Measurements from ENCODE around the gene C11orf52. TPM values are rescaled to one million over a fixed set of nuclear protein-coding genes. Genes with fewer than 3 reads are reported as not detected.
"Not testable (repeated sequence)": the region's sequence is repeated elsewhere in the genome, so short reads cannot be mapped to it uniquely, and the experiment has no call there.

Gene C11orf52
- total RNA-seq (2014; rRNA removed; shearing (Covaris generic)): not detected in 2 replicates

- H3K4me1 ChIP-seq (replicated peaks): peaks cover 19% of the 10 kb centered on the region
- H3K36me3 ChIP-seq: no peaks in the 10 kb centered on the region
- no peak for DNase-seq (ENCODE audit: low read depth in 1 of 2, low spot score in 2 of 2)
- H3K27ac ChIP-seq: no peak within 1 kb of the TSS
- H3K4me3 ChIP-seq: no peak within 1 kb of the TSS
- no peaks in the 10 kb centered on the region for H3K27me3 ChIP-seq (replicated peaks)
- no peaks in the 10 kb centered on the region for H3K9me3 ChIP-seq (replicated peaks)
Observed at GRCh38 chr11:111918390-111919256, at the start of gene C11orf52. C11orf52 (plus strand) TSS chr11:111918913; CDS start chr11:111918973, 60 bp downstream.

GRCh38 chr11:111870113-111870512 lies 48.6 kb upstream of the C11orf52 start:
- Histone ChIP-seq H3K27ac (no peak overlapping the region), H3K4me1 (replicated peaks) (no peaks in the 10 kb centered on the region), H3K4me3 (no peak overlapping the region)

DNA sequence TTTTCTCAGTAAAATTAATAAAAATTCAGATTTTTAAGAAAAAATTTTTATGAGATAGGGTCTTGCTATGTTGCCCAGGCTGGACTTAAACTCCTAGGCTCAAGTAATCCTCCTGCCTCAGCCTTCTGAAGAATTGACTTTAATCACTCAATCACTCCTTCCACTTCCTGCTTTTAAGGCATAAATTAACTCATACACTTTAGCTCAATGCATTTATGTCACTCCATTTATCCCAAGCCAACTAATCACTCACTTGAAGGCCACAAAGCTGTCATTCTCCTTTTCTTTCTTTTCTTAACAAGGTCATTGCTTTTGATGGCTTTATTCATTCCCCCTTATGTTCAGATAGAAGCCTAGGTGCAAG lies 48.2 kb upstream of the C11orf52 start:
- H3K36me3 ChIP-seq: no peaks in the 10 kb centered on the region
- no peak for DNase-seq (ENCODE audit: low read depth in 1 of 2, low spot score in 2 of 2)
- no peaks in the 10 kb centered on the region for H3K4me1 ChIP-seq (replicated peaks)
- no peak overlapping the region; the same call in 1 of the 2 replicates for H3K27ac ChIP-seq
- no peaks in the 10 kb centered on the region for H3K9me3 ChIP-seq (replicated peaks)
- no peaks in the 10 kb centered on the region for H3K27me3 ChIP-seq (replicated peaks)
- peak overlapping the region; percentile 91 for H3K4me3 ChIP-seq

More at GRCh38 chr11:111870113-111870512, 48.6 kb upstream of the C11orf52 start:
- Histone ChIP-seq H3K9me3 (replicated peaks) (no peaks in the 10 kb centered on the region), H3K36me3 (peaks cover 2% of the 10 kb centered on the region; the same call in 1 of the 2 replicates), H3K27me3 (replicated peaks) (no peaks in the 10 kb centered on the region)
- DNase-seq (ENCODE audit: low read depth in 1 of 2, low spot score in 2 of 2): no peak

- H3K36me3 ChIP-seq: no peaks in the 10 kb centered on the region
- peak within 1 kb of the TSS; percentile 46; the same call in 1 of the 2 replicates for H3K27ac ChIP-seq
- peak within 1 kb of the TSS; percentile 91 for H3K4me3 ChIP-seq
- H3K4me1 ChIP-seq (replicated peaks): no peaks in the 10 kb centered on the region
- H3K9me3 ChIP-seq (replicated peaks): no peaks in the 10 kb centered on the region
- peak; percentile 69 for DNase-seq (ENCODE audit: low read depth in 1 of 2, low spot score in 2 of 2)
- H3K27me3 ChIP-seq (replicated peaks): no peaks in the 10 kb centered on the region
Observed at GRCh38 chr11:111870886-111871692, 47.6 kb upstream of the C11orf52 start, which contains the start of gene ALG9. ALG9 (minus strand) TSS chr11:111871581; CDS start chr11:111871482, 99 bp downstream.

DNA sequence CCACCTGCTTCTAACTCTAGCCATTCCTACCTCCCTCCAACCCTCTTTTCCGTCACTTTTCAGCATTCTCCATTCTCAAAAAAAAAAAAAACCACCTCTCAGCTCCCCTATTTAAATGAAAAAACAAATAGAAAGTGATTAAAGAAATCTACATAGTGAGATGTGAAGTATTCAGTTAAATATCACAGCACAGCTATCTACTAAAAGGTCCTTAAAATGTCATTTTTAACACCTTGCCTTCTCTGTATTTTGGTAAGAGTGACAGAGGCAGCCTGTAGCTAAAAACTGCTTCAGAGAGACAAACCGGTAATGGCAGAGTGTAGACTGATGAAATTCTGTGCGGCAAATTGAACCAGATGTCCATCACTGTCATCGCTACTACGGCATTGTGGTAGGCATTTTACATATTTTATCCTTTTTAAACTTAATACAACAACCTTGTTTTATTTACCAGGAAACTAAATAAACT lies 47.0 kb upstream of the C11orf52 start:
- Histone ChIP-seq H3K9me3 (replicated peaks) (no peaks in the 10 kb centered on the region), H3K4me3 (peak overlapping the region; percentile 91), H3K27me3 (replicated peaks) (no peaks in the 10 kb centered on the region), H3K36me3 (no peaks in the 10 kb centered on the region), H3K4me1 (replicated peaks) (no peaks in the 10 kb centered on the region), H3K27ac (no peak overlapping the region)
- DNase-seq (ENCODE audit: low read depth in 1 of 2, low spot score in 2 of 2): no peak

GRCh38 chr11:111878385-111878848 lies 40.3 kb upstream of the C11orf52 start:
- no peak for DNase-seq (ENCODE audit: low read depth in 1 of 2, low spot score in 2 of 2)
- Histone ChIP-seq H3K4me1 (replicated peaks) (peaks cover 4% of the 10 kb centered on the region; the same call in 1 of the 2 replicates), H3K27ac (peak overlapping the region; percentile 97), H3K27me3 (replicated peaks) (no peaks in the 10 kb centered on the region), H3K4me3 (peak overlapping the region; percentile 51), H3K9me3 (replicated peaks) (no peaks in the 10 kb centered on the region), H3K36me3 (no peaks in the 10 kb centered on the region)

DNA sequence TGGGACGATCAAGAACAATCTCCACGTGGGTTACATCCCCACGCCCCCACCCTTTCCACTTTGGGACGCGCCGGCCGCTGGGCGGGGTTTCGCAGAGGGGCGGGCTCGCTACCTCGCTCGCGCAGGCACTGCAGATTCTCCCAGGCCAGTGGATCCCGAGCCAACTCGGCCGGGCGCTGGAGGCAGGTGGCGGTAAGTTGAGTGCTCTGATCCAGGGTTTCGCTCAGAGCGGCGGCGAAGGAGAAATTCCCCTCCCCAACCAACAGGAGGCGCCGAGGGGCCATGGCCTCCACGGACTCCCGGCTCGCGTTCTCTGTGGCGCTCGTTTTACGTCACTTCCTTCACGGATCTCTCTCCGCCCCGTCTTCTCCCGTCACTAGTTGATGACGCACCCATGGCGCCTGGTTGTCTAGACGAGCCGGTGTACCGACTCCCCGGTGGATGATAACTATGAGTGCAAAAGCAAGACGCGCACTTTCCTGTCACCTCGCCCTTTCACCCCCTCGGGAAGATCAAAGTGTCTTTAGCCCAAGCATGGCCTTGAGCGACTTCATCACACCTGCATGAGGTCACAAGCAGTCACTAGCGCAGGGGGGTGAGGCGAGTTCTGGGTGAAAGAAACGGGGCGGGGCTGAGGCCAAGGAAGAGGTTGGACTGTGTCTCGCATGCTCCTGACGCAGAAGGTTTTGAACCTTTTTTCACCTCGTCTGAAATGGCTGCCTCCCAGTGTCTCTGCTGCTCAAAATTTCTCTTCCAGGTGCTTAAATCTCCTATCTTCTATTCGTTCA lies 39.7 kb upstream of the C11orf52 start, which contains the start of the genes CFAP68 and FDXACB1:
Gene CFAP68 (plus strand): TSS at position 693 of the 788 bp plus-strand sequence. CDS start 20 bp downstream, at position 713.
Gene FDXACB1 (minus strand): TSS at position 317 of the 788 bp plus-strand sequence. CDS start 33 bp downstream, at position 284.
- Histone ChIP-seq H3K27ac (peak within 1 kb of the TSS; percentile 97), H3K36me3 (no peaks in the 10 kb centered on the region), H3K9me3 (replicated peaks) (no peaks in the 10 kb centered on the region), H3K27me3 (replicated peaks) (no peaks in the 10 kb centered on the region), H3K4me1 (replicated peaks) (peaks cover 4% of the 10 kb centered on the region; the same call in 1 of the 2 replicates), H3K4me3 (peak within 1 kb of the TSS; percentile 51)
- peak; percentile 93 to 95 for DNase-seq (ENCODE audit: low read depth in 1 of 2, low spot score in 2 of 2)

DNA sequence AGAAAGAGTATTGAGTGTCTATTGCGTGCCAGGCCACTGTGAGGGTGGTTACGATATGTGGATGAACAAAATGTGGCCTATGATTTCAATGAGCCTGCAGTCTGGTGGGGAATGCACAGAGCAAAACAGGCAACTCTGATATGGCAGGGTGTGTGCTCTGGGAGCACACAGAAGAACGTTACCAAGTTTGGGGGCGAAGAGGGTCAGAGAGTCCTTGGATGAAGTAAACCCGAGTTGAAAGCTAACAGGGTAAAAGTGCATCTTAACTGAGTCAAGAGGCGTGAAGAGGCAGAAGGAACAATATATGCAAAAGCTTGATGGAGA lies 39.1 kb upstream of the C11orf52 start:
- Histone ChIP-seq H3K4me3 (peak overlapping the region; percentile 51), H3K27ac (peak overlapping the region; percentile 97), H3K4me1 (replicated peaks) (peaks cover 4% of the 10 kb centered on the region; the same call in 1 of the 2 replicates), H3K27me3 (replicated peaks) (no peaks in the 10 kb centered on the region), H3K36me3 (no peaks in the 10 kb centered on the region), H3K9me3 (replicated peaks) (no peaks in the 10 kb centered on the region)
- no peak for DNase-seq (ENCODE audit: low read depth in 1 of 2, low spot score in 2 of 2)

DNA sequence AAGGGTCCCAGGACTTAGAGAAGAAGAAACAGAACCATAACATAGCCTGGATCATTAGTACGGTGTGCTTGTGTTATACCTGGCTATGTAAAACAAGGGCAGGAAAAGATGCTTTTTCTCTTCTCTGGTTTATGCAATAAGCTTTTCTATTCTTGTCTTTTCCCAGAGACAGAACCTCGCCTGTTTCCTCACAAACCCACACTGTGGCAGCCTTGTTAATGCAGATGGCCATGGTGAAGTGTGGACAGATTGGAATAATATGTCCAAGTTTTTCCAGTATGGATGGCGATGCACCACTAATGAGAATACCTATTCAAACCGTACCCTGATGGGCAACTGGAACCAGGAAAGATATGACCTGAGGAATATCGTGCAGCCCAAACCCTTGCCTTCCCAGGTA lies 36.5 kb upstream of the C11orf52 start:
- Histone ChIP-seq H3K36me3 (no peaks in the 10 kb centered on the region), H3K27me3 (replicated peaks) (no peaks in the 10 kb centered on the region), H3K27ac (no peak overlapping the region), H3K4me1 (replicated peaks) (peaks cover 4% of the 10 kb centered on the region; the same call in 1 of the 2 replicates), H3K9me3 (replicated peaks) (no peaks in the 10 kb centered on the region), H3K4me3 (no peak overlapping the region)
- no peak for DNase-seq (ENCODE audit: low read depth in 1 of 2, low spot score in 2 of 2)

DNA sequence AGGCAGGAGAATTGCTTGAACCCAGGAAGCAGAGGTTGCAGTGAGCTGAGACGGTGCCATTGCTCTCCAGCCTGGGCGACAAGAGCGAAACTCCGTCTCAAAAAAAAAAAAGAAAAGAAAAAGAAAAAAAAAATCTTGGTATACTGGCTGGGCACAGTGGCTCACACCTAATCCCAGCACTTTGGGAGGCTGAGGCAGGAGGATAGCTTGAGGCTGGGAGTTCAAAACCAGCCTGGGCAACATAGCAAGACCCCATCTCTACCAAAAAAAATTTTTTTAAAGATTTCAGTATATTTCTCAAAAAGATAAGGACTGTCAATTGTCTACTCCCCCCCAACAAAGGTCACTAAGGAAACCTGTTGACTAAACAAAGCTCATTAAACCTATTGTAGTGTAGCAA lies 33.7 kb upstream of the C11orf52 start:
- H3K36me3 ChIP-seq; H3K4me3 ChIP-seq; DNase-seq (ENCODE audit: low read depth in 1 of 2, low spot score in 2 of 2): not testable (repeated sequence)

GRCh38 chr11:111886032-111886431 lies 32.7 kb upstream of the C11orf52 start:
- Histone ChIP-seq H3K27ac (no peak overlapping the region), H3K4me3 (no peak overlapping the region), H3K27me3 (replicated peaks) (no peaks in the 10 kb centered on the region), H3K9me3 (replicated peaks) (no peaks in the 10 kb centered on the region), H3K36me3 (no peaks in the 10 kb centered on the region), H3K4me1 (replicated peaks) (no peaks in the 10 kb centered on the region)
- no peak for DNase-seq (ENCODE audit: low read depth in 1 of 2, low spot score in 2 of 2)

More for the DNA sequence above, 33.7 kb upstream of the C11orf52 start:
- not testable (repeated sequence) for H3K9me3 ChIP-seq (replicated peaks); H3K27ac ChIP-seq; H3K4me1 ChIP-seq (replicated peaks); H3K27me3 ChIP-seq (replicated peaks)

GRCh38 chr11:111886844-111887243 lies 31.9 kb upstream of the C11orf52 start:
- DNase-seq (ENCODE audit: low read depth in 1 of 2, low spot score in 2 of 2): no peak
- Histone ChIP-seq H3K27me3 (replicated peaks) (no peaks in the 10 kb centered on the region), H3K4me3 (no peak overlapping the region), H3K27ac (no peak overlapping the region), H3K9me3 (replicated peaks) (no peaks in the 10 kb centered on the region), H3K36me3 (no peaks in the 10 kb centered on the region), H3K4me1 (replicated peaks) (no peaks in the 10 kb centered on the region)

DNA sequence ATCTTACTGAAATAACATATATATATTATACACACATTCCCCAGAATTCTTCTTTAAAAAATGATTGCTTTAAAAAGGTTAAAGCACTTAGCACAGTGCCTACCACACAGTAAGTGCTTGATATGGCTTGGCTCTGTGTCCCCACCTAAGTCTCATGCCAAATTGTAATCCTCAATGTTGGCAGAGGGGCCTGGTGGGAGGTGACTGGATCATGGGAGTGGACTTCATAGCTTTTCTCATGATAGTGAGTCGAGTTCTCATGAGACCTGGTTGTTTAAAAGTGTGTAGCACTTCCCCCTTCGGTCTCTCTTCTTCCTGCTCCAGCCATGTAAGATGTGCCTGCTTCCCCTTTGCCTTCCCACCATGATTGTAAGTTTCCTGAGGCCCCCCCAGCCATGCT lies 13.3 kb upstream of the C11orf52 start:
- H3K4me1 ChIP-seq (replicated peaks): no peaks in the 10 kb centered on the region
- H3K27ac ChIP-seq: no peak overlapping the region
- H3K36me3 ChIP-seq: no peaks in the 10 kb centered on the region
- DNase-seq (ENCODE audit: low read depth in 1 of 2, low spot score in 2 of 2): no peak
- H3K9me3 ChIP-seq (replicated peaks): no peaks in the 10 kb centered on the region
- no peaks in the 10 kb centered on the region for H3K27me3 ChIP-seq (replicated peaks)
- H3K4me3 ChIP-seq: no peak overlapping the region

Measured in SJSA1 (cell line).